ENCODE results near the gene RASSF1.

The RASSF1 gene

GRCh38 chr3:50340448-50341329 is at the start of gene RASSF1:
Gene RASSF1, minus strand, starts transcription at chr3:50340836. Its CDS starts 31 bp downstream, at chr3:50340805.
- DNase-seq (ENCODE audit: low spot score) = no peak

GRCh38 chr3:50389414-50389767 is 48.8 kb upstream of the RASSF1 start:
- DNase-seq (ENCODE audit: low spot score) = no peak

GRCh38 chr3:50388720-50389413 is 48.2 kb upstream of the RASSF1 start:
- no peak for DNase-seq (ENCODE audit: low spot score)

GRCh38 chr3:50388016-50388719 is 47.5 kb upstream of the RASSF1 start:
- no peak for DNase-seq (ENCODE audit: low spot score)

GRCh38 chr3:50385754-50386153 is 45.1 kb upstream of the RASSF1 start:
- no peak for DNase-seq (ENCODE audit: low spot score)

GRCh38 chr3:50383750-50384149 is 43.1 kb upstream of the RASSF1 start:
- no peak for DNase-seq (ENCODE audit: low spot score)

GRCh38 chr3:50382722-50383121 is 42.1 kb upstream of the RASSF1 start:
- no peak for DNase-seq (ENCODE audit: low spot score)

GRCh38 chr3:50381383-50381782 is 40.7 kb upstream of the RASSF1 start:
- DNase-seq (ENCODE audit: low spot score) = no peak

GRCh38 chr3:50380405-50381085 is 39.9 kb upstream of the RASSF1 start:
- DNase-seq (ENCODE audit: low spot score) = no peak

GRCh38 chr3:50378757-50379156 is 38.1 kb upstream of the RASSF1 start:
- no peak for DNase-seq (ENCODE audit: low spot score)

- DNase-seq (ENCODE audit: low spot score) = no peak
These were observed 37.4 kb upstream of the RASSF1 start for GRCh38 chr3:50378024-50378423.

- DNase-seq (ENCODE audit: low spot score) = no peak
These were observed 34.8 kb upstream of the RASSF1 start for GRCh38 chr3:50375258-50375931.

- DNase-seq (ENCODE audit: low spot score) = no peak
These were observed 34.0 kb upstream of the RASSF1 start for GRCh38 chr3:50374363-50375257.

GRCh38 chr3:50373146-50374051 is 32.8 kb upstream of the RASSF1 start:
- DNase-seq (ENCODE audit: low spot score) = no peak

GRCh38 chr3:50372349-50372748 is 31.7 kb upstream of the RASSF1 start:
- DNase-seq (ENCODE audit: low spot score) = no peak

GRCh38 chr3:50371133-50371685 is 30.6 kb upstream of the RASSF1 start:
- DNase-seq (ENCODE audit: low spot score) = no peak

GRCh38 chr3:50370594-50370993 is 30.0 kb upstream of the RASSF1 start:
- no peak for DNase-seq (ENCODE audit: low spot score)

GRCh38 chr3:50369012-50369670 is 28.5 kb upstream of the RASSF1 start:
- no peak for DNase-seq (ENCODE audit: low spot score)

- DNase-seq (ENCODE audit: low spot score) = no peak
These were observed 25.2 kb upstream of the RASSF1 start for GRCh38 chr3:50365842-50366220.
